Transverse colon (tissue), 4 donors: ENCODE data around the gene TAB3.

Experiments used
- POLR2A ChIP-seq: fragments of 450-650 bp; IDR thresholded peaks from one replicate; pipeline ENCODE4 v1.6.1; 2016; ENCODE audit warnings: antibody characterized with exemption, mild to moderate bottlenecking, moderate library complexity
- POLR2AphosphoS5 ChIP-seq, 3 donors: sonication (generic); formaldehyde crosslinking; IDR thresholded peaks; one replicate each; pipeline ENCODE4 v1.6.1; 2016; ENCODE audit warnings: antibody characterized with exemption in 3 of 3
- TF ChIP-seq, protein P1 (sequence below), 5 experiments: fragments of 200-600 bp in 3 of 5; fragments of 450-650 bp in 2 of 5; sonication (generic) in 3 of 5; IDR thresholded peaks; 1 replicate in 2 of 5; 2 replicates in 3 of 5; pipeline ENCODE4 v1.5.1; 2016 to 2017; ENCODE audit warnings: antibody characterized with exemption in 5 of 5, inconsistent platforms in 3 of 5, mild to moderate bottlenecking in 2 of 5, moderate library complexity in 1 of 5

DNA sequence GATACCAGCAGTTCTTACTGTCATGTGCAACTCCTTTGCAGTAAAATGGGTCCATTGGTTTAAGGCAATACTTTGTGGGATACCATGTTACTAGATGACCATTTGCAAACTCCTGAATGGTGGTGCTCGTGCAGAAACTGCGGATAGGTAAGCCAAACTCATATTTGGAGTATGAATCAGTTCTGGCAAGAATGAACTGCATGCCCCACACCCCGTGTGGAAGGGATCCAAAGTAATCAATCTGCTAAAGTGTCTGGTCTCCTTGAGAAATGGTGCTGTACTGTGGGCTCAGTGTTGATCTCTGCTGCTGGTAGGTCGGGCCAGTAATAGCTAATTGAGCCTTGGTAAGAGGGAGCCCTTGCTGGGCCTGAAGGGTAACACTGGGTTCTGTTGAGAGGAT is 4.2 kb upstream of the TAB3 start:
- TF ChIP-seq, protein P1, sequence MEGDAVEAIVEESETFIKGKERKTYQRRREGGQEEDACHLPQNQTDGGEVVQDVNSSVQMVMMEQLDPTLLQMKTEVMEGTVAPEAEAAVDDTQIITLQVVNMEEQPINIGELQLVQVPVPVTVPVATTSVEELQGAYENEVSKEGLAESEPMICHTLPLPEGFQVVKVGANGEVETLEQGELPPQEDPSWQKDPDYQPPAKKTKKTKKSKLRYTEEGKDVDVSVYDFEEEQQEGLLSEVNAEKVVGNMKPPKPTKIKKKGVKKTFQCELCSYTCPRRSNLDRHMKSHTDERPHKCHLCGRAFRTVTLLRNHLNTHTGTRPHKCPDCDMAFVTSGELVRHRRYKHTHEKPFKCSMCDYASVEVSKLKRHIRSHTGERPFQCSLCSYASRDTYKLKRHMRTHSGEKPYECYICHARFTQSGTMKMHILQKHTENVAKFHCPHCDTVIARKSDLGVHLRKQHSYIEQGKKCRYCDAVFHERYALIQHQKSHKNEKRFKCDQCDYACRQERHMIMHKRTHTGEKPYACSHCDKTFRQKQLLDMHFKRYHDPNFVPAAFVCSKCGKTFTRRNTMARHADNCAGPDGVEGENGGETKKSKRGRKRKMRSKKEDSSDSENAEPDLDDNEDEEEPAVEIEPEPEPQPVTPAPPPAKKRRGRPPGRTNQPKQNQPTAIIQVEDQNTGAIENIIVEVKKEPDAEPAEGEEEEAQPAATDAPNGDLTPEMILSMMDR (IDR thresholded peaks at IDR 0.05), result no peak
- TF ChIP-seq POLR2A, result no peak
- TF ChIP-seq POLR2AphosphoS5 (IDR thresholded peaks at IDR 0.05), result no peak
